Melanocyte of skin (primary cell): ENCODE measurements around the gene HLA-G. TPM values are rescaled to one million over a fixed set of nuclear protein-coding genes. Genes with fewer than 3 reads are reported as not detected.

ENCODE experiments used
- small RNA-seq, 2 donors: library from RNA; depleted of rRNA; stranded (forward); fragments of <200 nt; gene quantifications; one replicate each; pipeline ENCODE3, GENCODE V24; 2012
- total RNA-seq, 2 donors: library from RNA; depleted of rRNA; stranded (reverse); fragments of >200 nt; gene quantifications; 2 replicates each; pipeline ENCODE4 v1.2.3, GENCODE V29; 2012

Gene HLA-G
- 1 to 10 TPM; 1.0 to 9.7 TPM for total RNA-seq

DNA sequence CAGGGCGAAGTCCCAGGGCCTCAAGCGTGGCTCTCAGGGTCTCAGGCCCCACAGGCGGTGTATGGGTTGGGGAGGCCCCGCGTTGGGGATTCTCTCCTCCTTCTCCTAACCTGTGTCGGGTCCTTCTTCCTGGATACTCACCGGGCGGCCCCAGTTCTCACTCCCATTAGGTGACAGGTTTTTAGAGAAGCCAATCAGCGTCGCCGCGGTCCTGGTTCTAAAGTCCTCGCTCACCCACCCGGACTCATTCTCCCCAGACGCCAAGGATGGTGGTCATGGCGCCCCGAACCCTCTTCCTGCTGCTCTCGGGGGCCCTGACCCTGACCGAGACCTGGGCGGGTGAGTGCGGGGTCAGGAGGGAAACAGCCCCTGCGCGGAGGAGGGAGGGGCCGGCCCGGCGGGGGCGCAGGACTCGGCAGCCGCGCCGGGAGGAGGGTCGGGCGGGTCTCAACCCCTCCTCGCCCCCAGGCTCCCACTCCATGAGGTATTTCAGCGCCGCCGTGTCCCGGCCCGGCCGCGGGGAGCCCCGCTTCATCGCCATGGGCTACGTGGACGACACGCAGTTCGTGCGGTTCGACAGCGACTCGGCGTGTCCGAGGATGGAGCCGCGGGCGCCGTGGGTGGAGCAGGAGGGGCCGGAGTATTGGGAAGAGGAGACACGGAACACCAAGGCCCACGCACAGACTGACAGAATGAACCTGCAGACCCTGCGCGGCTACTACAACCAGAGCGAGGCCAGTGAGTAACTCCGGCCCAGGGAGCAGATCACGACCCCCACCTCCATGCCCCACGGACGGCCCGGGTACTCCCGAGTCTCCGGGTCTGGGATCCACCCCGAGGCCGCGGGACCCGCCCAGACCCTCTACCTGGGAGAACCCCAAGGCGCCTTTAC, at the start of gene HLA-G:
Gene HLA-G, plus strand, starts transcription at position 247 of the 892 bp plus-strand sequence. Its CDS starts 20 bp downstream, at position 267.

Small RNAs within 50 kb of the gene (small RNA-seq; reads per million reads assigned to genes)
- gene MICG: 0 reads per million in 2 donors

Other genes starting within 250 kb of the HLA-G start
- gene OR2H2, start 242.7 kb upstream of the HLA-G start, total RNA-seq: not detected
- gene GABBR1, start 194.6 kb upstream of the HLA-G start, total RNA-seq: 1 to 10 TPM; 6.5 to 8.3 TPM
- gene MOG, start 170.7 kb upstream of the HLA-G start, total RNA-seq: not detected
- 1 to 10 TPM in 1 of 2 donors, not detected in 1; 1.3 TPM for gene ZFP57, start 146.7 kb upstream of the HLA-G start, total RNA-seq
- gene HLA-F, start 104.4 kb upstream of the HLA-G start, total RNA-seq: 100 to 1,000 TPM; 156 to 226 TPM
- gene HLA-A, start 114.7 kb downstream of the HLA-G start, total RNA-seq: 1,000 to 10,000 TPM in 1 of 2 donors, 100 to 1,000 TPM in 1; 555 to 1,080 TPM
- gene POLR1H, start 233.4 kb downstream of the HLA-G start, total RNA-seq: 10 to 100 TPM; 16.9 to 28.6 TPM
- gene PPP1R11, start 239.4 kb downstream of the HLA-G start, total RNA-seq: 10 to 100 TPM; 29.6 to 35.0 TPM
- gene RNF39, start 247.9 kb downstream of the HLA-G start, total RNA-seq: not detected